GM19455 (cell line): ENCODE data around the gene CHGA.

Experiments
- ATAC-seq: cut with Tn5 transposase; IDR thresholded peaks from one replicate; pipeline ENCODE4 v1.9.1; 2021; ENCODE audit not compliant: unreplicated experiment

The CHGA gene

GRCh38 chr14:92922883-92923743, at the start of gene CHGA:
Gene CHGA, plus strand, starts transcription at chr14:92923150. Its CDS starts 210 bp downstream, at chr14:92923360.
- ATAC-seq, result no peak

GRCh38 chr14:92874962-92875661, 47.8 kb upstream of the CHGA start:
- no peak for ATAC-seq

GRCh38 chr14:92877757-92878431, 45.1 kb upstream of the CHGA start:
- ATAC-seq, result no peak

- no peak for ATAC-seq
These were observed 42.6 kb upstream of the CHGA start for GRCh38 chr14:92880351-92880750.

- no peak for ATAC-seq
These were observed 42.1 kb upstream of the CHGA start for GRCh38 chr14:92880851-92881250.

- ATAC-seq, result no peak
These were observed 39.9 kb upstream of the CHGA start for GRCh38 chr14:92883066-92883465.

- ATAC-seq, result no peak
These were observed 38.5 kb upstream of the CHGA start for GRCh38 chr14:92884410-92884809.

GRCh38 chr14:92885279-92886061, 37.5 kb upstream of the CHGA start:
- ATAC-seq, result no peak

GRCh38 chr14:92886337-92886736, 36.6 kb upstream of the CHGA start:
- ATAC-seq, result no peak

GRCh38 chr14:92887157-92887556, 35.8 kb upstream of the CHGA start:
- no peak for ATAC-seq

GRCh38 chr14:92888896-92889295, 34.1 kb upstream of the CHGA start:
- no peak for ATAC-seq

GRCh38 chr14:92890830-92891588, 31.9 kb upstream of the CHGA start:
- no peak for ATAC-seq

- no peak for ATAC-seq
These were observed 30.4 kb upstream of the CHGA start for GRCh38 chr14:92892589-92892988.

GRCh38 chr14:92895352-92895878, 27.5 kb upstream of the CHGA start:
- no peak for ATAC-seq

GRCh38 chr14:92897922-92898565, 24.9 kb upstream of the CHGA start:
- ATAC-seq, result no peak

- ATAC-seq, result no peak
These were observed 24.3 kb upstream of the CHGA start for GRCh38 chr14:92898566-92899131.

GRCh38 chr14:92900660-92901059, 22.3 kb upstream of the CHGA start:
- no peak for ATAC-seq

GRCh38 chr14:92902191-92902590, 20.8 kb upstream of the CHGA start:
- ATAC-seq, result no peak

- no peak for ATAC-seq
These were observed 20.2 kb upstream of the CHGA start for GRCh38 chr14:92902726-92903125.
